ENCODE results near the gene DEF6.

The DEF6 gene

DNA sequence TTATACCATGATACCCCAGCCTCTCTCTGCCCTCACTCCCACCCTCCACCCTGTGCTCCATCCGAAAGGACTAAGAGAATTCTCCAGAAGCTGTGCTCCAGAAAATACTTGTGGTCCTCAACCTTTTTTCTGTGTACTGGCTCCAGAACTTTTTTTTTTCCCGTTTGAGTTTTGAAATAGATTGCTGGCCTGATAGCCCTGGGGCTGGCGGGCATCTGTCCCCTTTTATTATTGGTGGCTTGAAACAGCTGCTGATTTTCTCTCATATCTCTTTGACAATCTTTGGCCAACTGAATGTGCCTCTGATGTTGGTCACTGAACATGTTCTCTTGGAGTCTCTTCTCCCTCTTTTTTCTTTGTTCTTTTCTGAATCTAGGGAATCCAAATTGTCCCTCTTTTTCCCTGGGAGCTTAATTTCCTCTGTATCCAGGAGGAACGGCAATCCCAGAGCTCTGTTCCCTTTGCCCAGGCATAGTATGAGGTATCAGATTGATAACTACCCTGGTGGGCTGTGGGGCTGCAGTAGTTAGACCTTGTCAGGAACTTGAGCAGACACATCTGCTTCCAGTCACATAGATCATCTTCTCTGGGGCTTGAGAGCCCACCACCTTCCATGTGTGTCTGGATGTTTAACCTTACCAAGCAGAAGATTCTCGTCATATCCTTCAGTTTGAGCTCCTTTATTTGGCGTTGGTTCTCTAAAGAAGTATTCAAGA is 46.4 kb downstream of the DEF6 start:
- DNase-seq (ENCODE audit: low spot score) = no peak

DNA sequence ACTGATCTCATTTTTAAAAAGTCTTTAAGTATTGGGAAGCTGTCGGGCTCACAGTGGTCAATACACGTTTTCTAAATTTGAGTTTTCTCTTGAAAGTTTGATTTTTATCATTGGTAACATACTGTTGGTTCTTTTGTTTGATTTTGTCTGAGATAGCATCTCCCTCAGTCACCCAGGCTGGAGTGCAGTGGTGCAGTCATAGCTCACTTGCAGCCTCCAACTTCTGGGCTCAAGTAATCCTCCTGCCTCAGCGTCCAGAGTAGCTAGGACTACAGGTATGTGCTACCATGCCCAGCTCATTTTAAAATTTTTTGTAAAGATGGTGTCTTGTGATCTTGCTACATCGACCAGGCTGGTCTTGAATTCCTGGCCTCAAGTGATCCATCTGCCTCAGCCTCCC is 53.8 kb downstream of the DEF6 start:
- no peak for DNase-seq (ENCODE audit: low spot score)

- no peak for DNase-seq (ENCODE audit: low spot score)
Observed at GRCh38 chr6:35352735-35353134, 55.1 kb downstream of the DEF6 start.

DNA sequence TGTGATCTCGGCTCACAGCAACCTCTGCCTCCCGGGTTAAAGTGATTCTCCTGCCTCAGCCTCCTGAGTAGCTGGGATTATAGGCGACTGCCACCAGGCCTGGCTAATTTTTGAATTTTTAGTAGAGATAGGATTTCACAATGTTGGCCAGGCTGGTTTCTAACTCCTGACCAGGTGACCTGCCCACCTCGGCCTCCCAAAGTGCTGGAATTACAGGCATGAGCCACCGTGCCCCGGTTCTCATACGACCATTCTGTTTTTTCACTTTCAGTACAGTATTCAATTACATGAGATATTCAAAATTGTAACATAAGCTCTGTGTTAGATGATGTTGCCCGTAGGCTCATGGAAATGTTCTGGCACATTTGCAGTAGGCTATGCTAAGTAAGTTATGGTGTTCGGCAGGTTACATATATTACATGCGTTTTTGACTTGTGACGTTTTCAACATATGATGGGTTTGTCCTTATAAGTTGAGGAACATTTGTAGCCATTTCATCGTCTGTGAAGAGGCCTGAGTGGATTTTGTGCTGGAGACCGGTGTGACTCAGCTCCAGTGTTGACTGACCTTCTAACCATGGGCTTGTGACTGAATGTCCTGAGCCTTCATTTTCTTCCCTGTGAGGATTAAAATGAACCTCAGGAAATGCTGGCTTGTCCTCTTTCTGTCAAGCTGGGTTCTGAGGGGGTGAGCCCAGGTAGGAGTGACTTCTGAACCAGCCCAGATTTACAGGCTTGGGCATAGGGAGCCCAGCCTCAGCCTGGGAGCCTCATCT is 56.9 kb downstream of the DEF6 start:
- DNase-seq (ENCODE audit: low spot score) = no peak

DNA sequence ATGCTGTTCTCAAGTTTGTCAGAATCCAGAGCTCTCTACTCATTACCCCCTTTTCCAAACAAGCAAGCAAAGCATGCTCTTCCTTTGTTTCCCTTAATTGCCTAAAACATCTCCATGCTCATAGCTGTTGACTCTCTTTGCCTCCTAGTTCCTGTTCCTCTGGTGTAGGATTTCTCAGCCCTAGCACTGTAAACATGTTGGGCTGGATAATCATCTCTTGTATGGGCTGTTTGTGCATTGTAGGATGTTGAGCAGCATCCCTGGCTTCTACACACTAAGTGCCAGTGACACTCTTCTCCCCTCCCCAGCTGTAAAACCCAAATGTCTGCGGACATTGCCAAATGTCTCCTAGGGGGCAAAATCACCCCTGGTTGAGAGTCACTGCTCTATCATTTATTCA is 58.8 kb downstream of the DEF6 start:
- no peak for DNase-seq (ENCODE audit: low spot score)

GRCh38 chr6:35357677-35358076 is 60.1 kb downstream of the DEF6 start:
- no peak for DNase-seq (ENCODE audit: low spot score)

- no peak for DNase-seq (ENCODE audit: low spot score)
Observed at GRCh38 chr6:35358086-35358485, 60.5 kb downstream of the DEF6 start.

DNA sequence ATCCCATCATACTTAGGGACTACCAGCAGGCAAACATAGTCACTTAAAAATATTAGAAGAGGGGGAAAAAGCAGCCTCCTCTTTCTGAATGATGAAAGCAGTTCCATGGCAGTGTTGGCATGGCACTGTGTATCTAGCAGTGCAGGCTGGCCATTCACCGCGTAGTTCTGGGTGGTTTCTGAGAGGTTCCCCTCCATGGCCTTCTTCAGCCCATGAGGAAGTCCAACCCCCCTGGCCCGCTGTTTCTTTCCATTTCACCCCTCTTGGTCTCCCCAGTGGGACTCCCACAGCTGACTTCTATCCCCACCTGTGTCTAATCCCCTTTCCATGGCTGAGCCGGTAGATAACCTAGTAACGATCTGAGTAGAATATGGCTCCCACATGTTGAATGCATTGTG is 61.7 kb downstream of the DEF6 start:
- no peak for DNase-seq (ENCODE audit: low spot score)

- no peak for DNase-seq (ENCODE audit: low spot score)
Observed at GRCh38 chr6:35359744-35360348, 62.2 kb downstream of the DEF6 start.

- no peak for DNase-seq (ENCODE audit: low spot score)
Observed at GRCh38 chr6:35360349-35361138, 62.9 kb downstream of the DEF6 start.

DNA sequence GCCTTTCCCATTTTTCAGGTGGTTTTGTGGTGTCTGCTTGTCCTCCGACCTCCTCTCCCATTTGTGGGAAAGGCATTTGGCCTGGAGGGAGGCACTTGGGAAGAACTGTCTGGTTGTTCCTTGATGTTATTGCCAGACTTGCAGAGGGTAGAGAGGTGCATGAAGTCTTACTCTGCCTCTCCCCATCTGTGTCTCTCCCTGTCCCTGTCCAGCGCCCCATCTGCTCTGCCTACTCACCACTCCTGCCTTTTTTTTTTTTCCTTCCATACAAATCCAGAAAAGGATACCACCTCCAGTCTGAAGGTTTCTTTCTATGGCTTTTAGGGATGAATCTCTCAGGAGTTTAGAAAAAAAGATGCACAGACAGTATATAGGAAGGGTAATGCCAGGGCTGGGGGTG is 64.6 kb downstream of the DEF6 start:
- DNase-seq (ENCODE audit: low spot score) = no peak

GRCh38 chr6:35363293-35363750 is 65.7 kb downstream of the DEF6 start:
- DNase-seq (ENCODE audit: low spot score) = no peak

- DNase-seq (ENCODE audit: low spot score) = no peak
Observed at GRCh38 chr6:35365594-35366203, 68.1 kb downstream of the DEF6 start.

- no peak for DNase-seq (ENCODE audit: low spot score)
Observed at GRCh38 chr6:35366204-35366596, 68.6 kb downstream of the DEF6 start.

DNA sequence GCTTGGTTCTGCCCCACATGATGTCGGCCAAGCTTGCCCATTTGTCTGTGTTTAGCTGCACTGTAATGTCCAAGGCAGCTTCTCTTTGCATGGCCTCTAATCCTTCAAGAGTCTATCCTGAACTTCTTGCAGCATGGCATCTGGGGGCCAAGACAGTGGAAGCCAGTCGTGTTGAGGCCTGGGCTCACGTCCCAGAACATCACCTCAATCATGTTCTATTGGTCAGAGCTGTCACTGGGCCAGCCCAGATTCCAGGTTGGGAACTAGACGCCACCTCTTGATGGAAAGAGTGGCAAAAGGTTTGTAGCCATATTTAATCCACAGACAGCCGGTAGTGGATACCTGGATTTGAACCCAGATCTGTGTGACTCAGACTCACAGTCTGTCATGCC is 70.0 kb downstream of the DEF6 start:
- DNase-seq (ENCODE audit: low spot score) = no peak

DNA sequence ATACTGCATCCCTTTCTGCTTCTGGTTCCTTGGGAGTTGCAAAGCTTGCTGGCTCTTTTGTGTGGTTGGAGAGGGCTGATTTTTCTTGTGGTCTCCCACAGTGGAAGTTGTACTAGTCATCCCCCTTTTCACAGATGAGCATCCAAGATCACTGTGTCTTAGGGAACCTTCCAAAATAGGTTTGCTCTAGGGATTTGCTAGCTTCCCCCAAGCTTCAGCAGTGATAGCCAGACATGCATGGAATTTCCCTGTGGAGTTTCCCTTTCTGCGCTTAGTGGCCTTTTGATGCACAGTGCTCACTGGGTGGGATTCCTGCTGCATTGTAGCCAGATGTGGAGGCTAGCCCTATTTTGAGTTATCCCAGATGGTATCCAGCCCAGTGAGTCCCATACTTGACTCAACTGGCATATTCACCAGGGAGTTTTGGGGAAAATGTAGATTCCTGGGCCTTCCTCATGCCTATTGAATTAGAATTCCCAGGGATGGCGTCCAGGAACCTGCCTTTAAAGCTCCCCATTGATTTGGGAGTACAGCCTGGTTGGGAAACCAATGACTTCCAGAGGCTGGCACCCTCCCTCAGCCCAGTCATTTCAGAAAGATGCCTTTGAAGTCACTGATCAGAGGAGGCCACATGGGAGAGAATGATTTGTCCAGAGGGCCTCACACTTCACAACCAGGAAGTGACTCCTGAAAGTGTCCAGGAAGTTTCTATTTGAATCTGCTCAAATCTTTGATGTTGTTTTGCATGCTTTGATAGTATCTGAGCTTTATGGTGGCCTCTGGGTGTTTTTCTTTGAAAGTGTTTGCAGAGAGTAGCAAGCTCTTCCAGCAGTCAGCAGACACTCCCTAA is 70.6 kb downstream of the DEF6 start:
- no peak for DNase-seq (ENCODE audit: low spot score)

DNA sequence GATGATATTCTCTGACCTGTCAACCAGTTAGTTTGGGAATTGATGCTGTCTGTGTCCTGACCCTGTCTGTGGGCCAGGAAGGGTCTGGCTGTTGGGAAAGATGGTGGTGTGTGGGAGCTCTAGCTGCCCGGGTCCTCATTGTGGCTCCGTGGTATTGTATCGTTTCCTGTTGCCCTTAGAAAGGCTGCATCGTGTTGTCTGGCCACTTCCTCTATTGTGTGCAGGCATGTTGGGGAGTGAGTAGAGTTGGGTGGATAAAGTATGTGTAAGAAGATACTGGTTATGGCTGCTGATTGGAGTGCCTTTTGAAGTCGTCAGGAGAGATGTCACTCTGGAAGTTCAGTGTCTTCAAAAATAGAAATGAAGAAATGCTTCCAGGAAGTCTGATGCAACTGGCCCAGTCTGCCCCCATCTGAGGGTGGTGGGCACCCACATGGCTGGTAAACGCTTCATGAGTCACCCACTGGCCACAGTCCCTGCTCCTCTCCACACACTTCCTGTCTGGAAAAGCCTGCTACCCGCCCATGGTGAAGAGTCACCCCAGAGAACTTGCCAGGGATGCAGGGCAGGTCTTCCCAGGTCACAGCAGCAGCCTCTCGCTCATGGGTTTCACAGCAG is 72.6 kb downstream of the DEF6 start:
- DNase-seq (ENCODE audit: low spot score) = no peak

DNA sequence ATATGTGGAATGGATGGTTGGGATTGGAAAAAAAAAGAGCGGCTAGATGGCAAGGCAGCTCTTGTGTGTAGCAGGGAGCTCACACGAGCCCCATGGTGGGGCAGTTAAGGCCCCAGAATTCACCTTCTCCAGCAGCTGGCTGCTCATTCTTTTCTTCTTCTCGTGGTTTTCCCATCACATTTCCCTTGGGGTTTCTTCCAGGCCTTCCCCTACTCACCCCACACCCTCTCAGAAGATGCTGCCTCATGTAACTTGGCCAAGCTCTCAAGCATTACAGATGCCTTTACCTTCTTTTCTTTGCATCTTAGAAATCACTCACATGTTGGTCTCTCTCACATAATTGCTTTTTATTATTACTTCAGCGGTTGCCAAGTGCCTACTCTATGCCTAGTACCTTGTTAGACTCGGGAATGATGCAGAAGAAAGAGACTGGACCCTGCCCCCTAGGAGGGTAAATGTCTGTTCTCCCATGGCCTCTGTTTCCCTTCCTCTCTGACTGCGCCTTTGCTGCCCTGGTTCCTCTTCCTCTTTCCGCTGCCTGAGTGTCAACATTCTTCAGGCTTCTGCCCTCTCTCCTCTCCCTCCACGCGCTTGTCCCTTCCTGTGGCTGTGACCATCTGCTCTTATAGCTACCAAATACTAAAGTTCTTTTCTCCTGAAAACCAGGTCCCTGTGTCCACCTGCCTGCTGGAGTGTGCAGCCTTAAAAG is 73.3 kb downstream of the DEF6 start:
- no peak for DNase-seq (ENCODE audit: low spot score)
